H1 (cell line): ENCODE results near the gene RBM34. TPM values are rescaled to one million over a fixed set of nuclear protein-coding genes. Genes with fewer than 3 reads are reported as not detected.

Experiments used
- CHD1 ChIP-seq: IDR thresholded peaks from 2 replicates; pipeline ENCODE4 v1.6.1; 2012; ENCODE audit warnings: low read depth, low read length, improper control_type of control experiment
- CHD7 ChIP-seq: fragments of 300-600 bp; sonication (generic); IDR thresholded peaks from 2 replicates; pipeline ENCODE4 v1.7.1; 2012; ENCODE audit warnings: low read length, moderate library complexity, mild to moderate bottlenecking, inconsistent platforms; ENCODE audit not compliant: insufficient replicate concordance
- HDAC2 ChIP-seq, 2 experiments: fragments of 300-600 bp in 1 of 2; sonication (generic) in 1 of 2; IDR thresholded peaks; 2 replicates each; pipeline ENCODE4 v1.6.1; 2011 to 2012; ENCODE audit warnings: low read depth in 2 of 2, low read length in 2 of 2, mild to moderate bottlenecking in 2 of 2, moderate library complexity in 2 of 2, borderline replicate concordance in 1 of 2, inconsistent platforms in 1 of 2
- MAFK ChIP-seq: IDR thresholded peaks from 2 replicates; pipeline ENCODE4 v1.6.1; 2012; ENCODE audit warnings: low read depth, mild to moderate bottlenecking, improper control_type of control experiment, low read length
- RBBP5 ChIP-seq: IDR thresholded peaks from 2 replicates; pipeline ENCODE4 v1.7.1; 2012; ENCODE audit warnings: low read depth, mild to moderate bottlenecking, inconsistent platforms, low read length, moderate library complexity, borderline replicate concordance
- SAP30 ChIP-seq: fragments of 300-600 bp; sonication (generic); IDR thresholded peaks from 2 replicates; pipeline ENCODE4 v1.7.1; 2012; ENCODE audit warnings: low read length, moderate library complexity, mild to moderate bottlenecking, inconsistent platforms; ENCODE audit not compliant: insufficient read depth, insufficient replicate concordance
- SP4 ChIP-seq: IDR thresholded peaks from 2 replicates; pipeline ENCODE4 v1.6.1; 2012; ENCODE audit warnings: low read length, inconsistent platforms
- TAF7 ChIP-seq: optimal IDR thresholded peaks from 2 replicates; pipeline ENCODE3; 2011; ENCODE audit warnings: low read depth, mild to moderate bottlenecking, inconsistent platforms, low read length, moderate library complexity, borderline replicate concordance
- polyA plus RNA-seq, 7 experiments: library from polyadenylated mRNA; depleted of rRNA in 3 of 7; stranded (reverse) in 5 of 7; unstranded in 2 of 7; fragments of >200 nt in 5 of 7; fragments of 200-250 nt in 2 of 7; gene quantifications; 1 replicate in 5 of 7; 2 replicates in 1 of 7; 4 replicates in 1 of 7; pipeline versions ENCODE4 v1.2.1 to v1.2.3, GENCODE V29; 2011 to 2013; ENCODE audit warnings: missing spikeins in 2 of 7, mixed read lengths in 2 of 7
- total RNA-seq: library from RNA; stranded (reverse); fragmentation: NEBNext Ultra II Directional; extraction: Animal tissue kit (Norgen Biotek cat#: 25700); gene quantifications from 2 replicates; pipeline ENCODE4 v1.2.1, GENCODE V29; 2021

Gene RBM34
- total and polyA plus RNA-seq, 2 of the 8 experiments (the other 6 are each of a cell fraction or from before 2014, with no cell fraction given) = 18.8 to 108 TPM

GRCh38 chr1:235128456-235129328 lies 32.4 kb downstream of the RBM34 start, which contains the start of gene TOMM20 (continued):
- TF ChIP-seq HDAC2 (IDR thresholded peaks at IDR 0.05; ENCODE audit: borderline replicate concordance in 1 of 2, low read depth in 2 of 2, low read length in 2 of 2) (no peak), CHD7 (no peak), MAFK (no peak), RBBP5 (peak; percentile 90; the same call in 1 of the 2 replicates), CHD1 (0 out of 2 replicates have a peak, but pooled peaks have one; percentile 1), SAP30 (no peak), TAF7 (peak; percentile 72), SP4 (peak; percentile 65; the same call in 1 of the 2 replicates)
